ENCODE data around the gene TMEM255B.
"Not testable (repeated sequence)": the region's sequence is repeated elsewhere in the genome, so short reads cannot be mapped to it uniquely, and the experiment has no call there.

TMEM255B gene

GRCh38 chr13:113785051-113786010, 26.3 kb downstream of the TMEM255B start:
- DNase-seq (ENCODE audit: low read depth, low spot score) = no peak

GRCh38 chr13:113786262-113786841, 27.3 kb downstream of the TMEM255B start:
- DNase-seq (ENCODE audit: low read depth, low spot score) = no peak

DNA sequence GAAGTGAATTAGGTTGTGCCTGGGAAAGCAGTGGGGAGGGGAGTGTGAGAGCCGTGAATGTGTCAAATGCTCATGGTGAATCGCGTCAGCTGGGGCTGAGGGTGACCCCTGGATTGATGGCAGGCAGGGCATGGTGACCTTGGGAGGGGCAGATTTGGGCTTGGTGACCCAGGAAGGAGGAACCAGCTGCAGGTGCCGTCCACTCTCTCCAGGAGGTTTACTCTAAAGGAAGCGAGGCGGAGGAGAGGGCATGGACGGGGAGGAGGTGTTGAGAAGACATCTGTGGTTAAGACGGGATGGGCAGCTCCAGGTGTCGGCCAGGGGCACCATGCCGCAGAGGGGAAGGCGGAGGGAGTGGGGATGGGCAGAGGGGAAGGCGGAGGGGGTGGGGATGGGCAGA, 28.7 kb downstream of the TMEM255B start:
- DNase-seq (ENCODE audit: low read depth, low spot score) = no peak

- DNase-seq (ENCODE audit: low read depth, low spot score) = no peak
Measured at GRCh38 chr13:113788413-113789135, 29.5 kb downstream of the TMEM255B start.

DNA sequence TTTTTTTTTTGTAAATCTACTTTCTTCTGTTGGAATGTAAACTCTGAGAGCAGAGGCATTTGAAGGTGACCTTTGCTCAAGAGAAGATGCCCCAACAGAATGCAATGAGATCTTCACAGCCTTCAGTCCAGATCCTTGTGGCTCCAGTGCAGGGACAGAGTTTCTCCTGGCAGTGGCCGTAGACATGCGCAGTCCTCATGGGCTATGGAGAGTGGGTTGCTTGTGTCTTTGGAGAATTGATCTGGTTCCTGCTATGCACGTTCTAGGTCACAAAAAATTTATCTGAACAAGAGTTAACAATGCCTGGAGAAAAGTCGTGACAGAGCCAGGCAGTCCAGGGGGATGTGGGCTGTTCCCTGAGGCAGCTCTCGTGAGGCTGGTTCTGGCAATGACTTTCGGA, 30.1 kb downstream of the TMEM255B start:
- no peak for DNase-seq (ENCODE audit: low read depth, low spot score)

GRCh38 chr13:113789931-113790330, 30.9 kb downstream of the TMEM255B start:
- DNase-seq (ENCODE audit: low read depth, low spot score) = not testable (repeated sequence)

DNA sequence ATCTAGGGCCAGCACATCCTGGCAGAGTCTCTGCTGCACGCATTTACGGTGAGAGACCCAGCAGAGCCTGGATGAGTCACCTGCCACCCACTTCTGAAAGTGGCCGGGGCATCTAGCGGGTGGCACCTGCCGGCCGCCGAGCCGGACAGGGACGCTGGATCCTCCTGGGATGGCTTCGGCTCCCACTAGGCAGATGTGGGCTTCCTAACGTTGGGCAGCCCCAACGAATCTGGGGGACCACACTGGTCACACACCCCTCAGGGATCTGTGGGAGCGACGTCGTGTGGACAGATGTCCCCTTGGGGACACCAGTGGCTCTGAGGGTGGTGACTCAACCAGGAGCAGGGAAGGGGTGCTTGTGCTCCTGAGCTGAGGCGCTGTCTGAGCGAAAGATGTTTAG, 32.2 kb downstream of the TMEM255B start:
- no peak for DNase-seq (ENCODE audit: low read depth, low spot score)

DNA sequence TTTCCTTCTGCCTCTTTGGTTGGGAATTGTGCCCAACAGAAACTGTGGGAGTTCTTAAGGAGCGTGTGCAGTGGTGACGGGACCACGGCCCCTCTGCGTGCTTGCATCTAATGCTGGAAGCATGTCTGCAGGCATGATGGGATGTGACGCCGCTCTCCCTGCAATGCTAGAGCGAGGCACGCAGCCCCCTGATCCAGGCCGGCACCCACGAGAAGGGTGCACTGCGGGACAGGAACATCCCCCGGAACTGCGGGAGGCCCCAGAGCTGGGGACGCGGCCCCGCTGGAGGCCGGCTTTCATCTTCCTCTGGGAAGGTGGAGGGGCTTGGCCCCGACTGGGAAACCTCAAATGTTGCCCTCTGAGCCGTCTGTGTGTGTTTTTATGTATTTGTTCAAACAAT, 32.7 kb downstream of the TMEM255B start:
- DNase-seq (ENCODE audit: low read depth, low spot score) = no peak

GRCh38 chr13:113792236-113792770, 33.3 kb downstream of the TMEM255B start:
- no peak for DNase-seq (ENCODE audit: low read depth, low spot score)

DNA sequence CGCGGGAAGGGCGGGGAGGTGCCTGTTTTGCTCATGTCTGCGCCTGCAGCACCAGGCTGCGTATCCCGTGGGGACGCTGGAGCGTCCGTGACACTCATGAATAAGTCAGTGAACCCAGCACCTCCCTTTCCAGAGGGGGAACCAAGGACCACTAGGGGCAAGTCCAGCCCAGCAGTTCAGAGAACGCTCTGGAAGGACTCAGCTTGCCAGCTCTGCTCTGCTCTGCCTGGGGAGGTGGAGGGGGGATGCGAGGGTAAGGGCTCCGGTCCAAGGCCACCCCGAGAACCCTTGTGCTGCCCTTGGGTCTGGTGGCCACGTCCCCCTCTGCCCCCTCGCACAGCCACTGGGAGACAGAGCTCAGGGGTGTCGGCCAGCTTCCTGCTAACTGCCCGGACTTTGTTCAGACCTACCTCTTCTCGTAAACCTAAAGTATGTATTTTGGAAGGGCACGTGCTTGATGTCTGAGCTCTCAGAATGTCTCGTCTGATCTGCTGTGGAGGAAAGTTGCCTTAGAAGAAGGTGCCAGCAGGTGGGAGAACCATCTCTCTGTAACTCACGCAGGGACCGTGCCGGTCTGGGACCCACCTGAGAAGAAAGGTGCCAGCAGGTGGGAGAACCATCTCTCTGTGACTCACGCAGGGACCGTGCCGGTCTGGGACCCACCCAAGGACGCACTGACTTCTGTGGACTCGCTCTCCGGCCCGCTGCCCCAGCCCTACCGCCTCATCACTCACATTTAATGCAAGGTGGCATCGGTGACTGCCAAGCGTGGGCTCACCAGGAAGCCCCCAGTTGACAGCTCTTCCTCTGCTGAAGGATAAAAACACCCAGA, 34.1 kb downstream of the TMEM255B start:
- DNase-seq (ENCODE audit: low read depth, low spot score) = no peak

- no peak for DNase-seq (ENCODE audit: low read depth, low spot score)
Measured at GRCh38 chr13:113793718-113794085, 34.7 kb downstream of the TMEM255B start.

- DNase-seq (ENCODE audit: low read depth, low spot score) = no peak
Measured at GRCh38 chr13:113794086-113794485, 35.1 kb downstream of the TMEM255B start.

DNA sequence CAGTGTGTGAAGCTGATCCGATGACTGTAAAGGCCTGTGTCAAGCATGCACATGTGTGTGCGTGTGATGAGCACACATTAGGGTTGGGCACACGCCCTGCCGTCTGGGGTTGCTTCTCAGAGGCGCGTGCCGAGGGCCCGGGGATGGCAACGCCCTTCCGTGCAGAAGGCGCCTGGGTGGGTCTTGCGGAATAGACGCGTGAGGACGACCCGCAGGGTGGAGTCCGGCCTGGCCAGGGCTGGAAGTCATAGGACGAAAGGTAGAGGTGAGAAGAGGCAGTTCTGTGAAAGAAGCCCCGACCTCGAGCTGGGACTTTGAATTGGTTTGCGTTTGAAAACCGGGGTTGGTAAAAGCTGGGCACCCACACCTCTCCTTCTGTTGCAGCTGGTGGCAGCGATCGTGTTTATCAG, 35.7 kb downstream of the TMEM255B start:
- DNase-seq (ENCODE audit: low read depth, low spot score) = no peak

DNA sequence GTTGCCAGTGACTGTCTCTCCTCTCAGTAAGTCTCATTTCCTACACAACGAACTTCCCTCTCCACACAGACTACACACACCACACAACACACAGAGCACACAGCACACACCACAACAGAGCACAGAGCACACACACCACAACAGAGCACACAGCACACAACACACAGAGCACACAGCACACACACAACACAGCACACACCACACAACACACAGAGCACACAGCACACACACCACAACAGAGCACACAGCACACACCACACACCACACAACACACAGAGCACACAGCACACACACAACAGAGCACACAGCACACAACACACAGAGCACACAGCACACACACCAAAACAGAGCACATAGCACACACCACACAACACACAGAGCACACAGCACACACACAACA, 36.3 kb downstream of the TMEM255B start:
- DNase-seq (ENCODE audit: low read depth, low spot score) = not testable (repeated sequence)

DNA sequence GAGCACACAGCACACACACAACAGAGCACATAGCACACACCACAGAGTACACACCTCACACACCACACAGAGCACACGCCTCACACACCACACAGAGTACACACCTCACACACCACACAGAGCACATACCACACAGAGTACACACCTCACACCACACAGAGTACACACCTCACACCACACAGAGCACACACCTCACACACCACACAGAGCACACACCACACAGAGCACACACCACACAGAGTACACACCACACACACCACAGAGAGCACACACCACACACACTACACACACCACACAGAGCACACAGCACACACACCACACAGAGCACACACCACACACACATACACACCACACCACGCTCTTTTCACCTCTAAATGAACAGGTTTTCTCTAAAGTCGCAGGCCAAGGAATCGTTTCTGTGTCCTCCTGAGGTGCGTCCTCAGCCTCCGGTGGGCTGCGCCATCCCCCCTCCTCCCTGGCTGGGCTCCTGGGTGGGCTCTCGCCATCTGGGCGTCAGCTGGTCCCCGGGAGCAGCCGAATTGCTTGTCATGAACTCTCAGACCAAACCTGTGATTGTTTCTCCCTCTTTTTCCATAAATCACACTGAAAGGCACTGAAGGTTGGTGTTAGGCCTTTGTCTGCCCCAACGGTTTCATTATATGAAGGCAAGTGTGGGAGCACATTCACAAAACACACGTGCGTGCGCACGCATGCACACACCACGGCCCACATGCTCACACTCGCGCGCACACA, 37.4 kb downstream of the TMEM255B start:
- no peak for DNase-seq (ENCODE audit: low read depth, low spot score)

DNA sequence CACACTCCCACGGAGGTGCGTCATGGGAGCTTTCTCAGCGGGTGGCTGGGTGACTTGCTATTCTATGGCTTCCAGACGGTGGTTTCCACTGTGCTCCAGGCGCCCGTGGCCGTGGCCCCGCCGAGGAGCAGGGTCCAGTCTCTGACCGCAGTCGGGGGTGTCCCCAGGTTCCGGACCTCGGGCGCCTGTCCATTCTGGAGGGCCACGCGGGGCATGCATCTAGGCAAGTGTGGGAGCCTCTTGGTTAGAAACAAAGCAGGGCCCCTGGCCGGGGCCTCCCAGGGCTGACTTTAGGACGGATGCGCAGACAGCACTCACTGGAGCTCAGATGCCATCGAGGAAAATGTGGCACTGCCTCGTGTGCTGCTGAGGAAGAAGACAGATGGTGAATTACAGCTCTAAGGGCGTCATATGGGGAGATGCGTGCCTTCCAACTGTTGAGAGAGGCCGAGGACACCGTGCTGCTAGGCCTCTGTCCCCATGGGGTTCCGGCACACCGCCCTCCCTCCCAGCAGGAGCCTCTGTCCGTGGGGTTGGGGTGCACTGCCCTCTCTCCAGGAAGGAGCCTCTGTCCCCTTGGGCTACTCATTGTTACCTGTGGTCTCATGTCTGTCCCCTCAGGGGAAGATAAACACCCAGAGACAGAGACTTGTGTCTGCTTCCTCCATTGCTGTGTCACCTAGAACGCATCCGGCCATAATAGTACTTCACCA, 38.1 kb downstream of the TMEM255B start:
- no peak for DNase-seq (ENCODE audit: low read depth, low spot score)

DNA sequence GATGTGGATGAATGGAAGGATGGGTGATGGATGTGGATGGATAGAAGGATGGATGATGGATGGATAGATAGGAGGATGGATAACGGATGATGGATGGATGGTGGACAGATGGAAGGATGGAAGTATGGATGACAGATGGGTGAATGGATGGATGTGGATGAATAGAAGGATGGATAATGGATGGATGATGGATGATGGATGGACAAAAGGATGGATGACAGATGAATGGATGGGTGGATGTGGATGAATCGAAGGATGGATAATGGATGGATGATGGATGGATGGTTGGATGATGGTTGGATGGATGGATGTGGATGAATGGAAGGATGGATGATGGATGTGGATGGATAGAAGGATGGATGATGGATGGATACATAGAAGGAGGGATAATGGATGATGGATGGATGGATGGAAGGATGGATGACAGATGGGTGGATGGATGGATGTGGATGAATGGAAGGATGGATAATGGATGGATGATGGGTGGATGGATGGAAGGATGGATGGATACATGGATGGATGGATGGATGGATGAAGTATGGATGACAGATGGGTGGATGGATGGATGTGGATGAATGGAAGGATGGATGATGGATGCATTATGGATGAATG, 39.3 kb downstream of the TMEM255B start:
- no peak for DNase-seq (ENCODE audit: low read depth, low spot score)

- DNase-seq (ENCODE audit: low read depth, low spot score) = no peak
Measured at GRCh38 chr13:113800576-113800926, 41.5 kb downstream of the TMEM255B start.

- no peak for DNase-seq (ENCODE audit: low read depth, low spot score)
Measured at GRCh38 chr13:113801289-113801961, 42.4 kb downstream of the TMEM255B start.

Data from activated CD4-positive, CD25-positive, alpha-beta regulatory T cell treated with anti-CD3 and anti-CD28 coated beads, Interleukin-2, amount 50 U/mL, for 16 hours (primary cell).